NOMO-1 (cell line): ENCODE results near the gene ZSWIM4.
"Not testable (repeated sequence)": the region's sequence is repeated elsewhere in the genome, so short reads cannot be mapped to it uniquely, and the experiment has no call there.

ENCODE experiments used
- DNase-seq, 2 experiments: peaks; one replicate each; lab custom pipeline; 2025; ENCODE audit not compliant: unreplicated experiment in 2 of 2; lab: John Stamatoyannopoulos, UW

Gene ZSWIM4

DNA sequence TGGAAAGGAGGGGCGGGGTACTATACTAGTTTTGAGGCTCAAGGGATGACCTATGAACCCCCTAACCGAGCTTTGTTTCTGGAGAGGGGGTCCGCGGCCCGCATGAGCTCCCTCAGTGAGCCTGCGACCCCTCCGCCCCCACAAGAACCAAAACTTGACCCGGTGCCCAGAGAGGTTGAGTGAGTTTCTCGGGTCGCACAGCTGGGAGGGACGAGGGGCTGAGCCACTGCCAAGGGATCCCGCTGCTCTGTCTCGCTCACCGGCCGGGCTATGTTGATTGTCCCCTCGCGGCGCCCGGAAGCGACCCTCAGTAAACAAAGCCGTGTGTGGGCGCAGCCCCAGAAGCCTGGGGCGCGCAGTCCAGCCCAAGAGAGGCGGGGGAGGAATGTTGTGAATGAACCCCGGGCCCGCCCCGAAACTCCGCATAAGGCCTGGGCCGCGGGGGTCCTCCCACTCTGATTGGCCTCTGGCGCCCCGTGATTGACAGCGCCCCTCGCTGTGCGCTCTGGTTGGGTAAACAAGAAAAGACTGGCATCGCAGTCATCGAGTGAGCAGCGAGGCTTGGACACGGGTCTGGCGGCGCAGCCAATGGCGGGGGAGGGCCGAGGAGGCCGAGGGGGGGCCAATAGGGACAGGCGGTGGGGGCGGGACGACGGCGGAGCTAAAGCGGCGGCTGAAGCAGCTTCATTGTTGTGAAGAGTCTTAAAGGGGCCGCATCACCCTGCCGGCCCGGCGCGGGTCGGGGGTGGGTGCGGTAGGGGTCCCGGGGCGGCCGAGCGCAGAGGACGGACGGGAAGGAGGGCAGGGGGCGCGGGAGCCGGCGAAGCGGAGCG lies at the start of gene ZSWIM4:
TSS of gene ZSWIM4 (plus strand) at position 687 of the 833 bp plus-strand sequence. CDS start 206 bp downstream, outside the sequence.
- DNase-seq = peak; percentile 98 to 99

DNA sequence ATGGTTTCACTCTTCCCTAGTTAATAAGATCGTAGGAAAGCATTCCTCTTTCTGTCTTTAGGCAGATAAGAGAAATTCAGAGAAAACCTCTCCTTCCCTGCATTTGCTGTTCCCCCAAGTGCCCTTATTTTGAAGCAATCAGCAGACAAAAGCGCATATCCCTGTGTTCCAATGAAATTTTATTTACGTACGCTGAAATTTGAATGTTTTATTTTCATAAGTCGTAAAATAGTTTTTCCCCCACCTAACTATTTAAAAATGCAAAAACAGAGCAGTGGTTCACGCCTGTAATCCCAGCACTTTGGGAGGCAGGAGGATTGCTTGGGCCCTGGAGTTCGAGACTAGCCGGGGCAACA lies 48.2 kb upstream of the ZSWIM4 start:
- DNase-seq = no peak

DNA sequence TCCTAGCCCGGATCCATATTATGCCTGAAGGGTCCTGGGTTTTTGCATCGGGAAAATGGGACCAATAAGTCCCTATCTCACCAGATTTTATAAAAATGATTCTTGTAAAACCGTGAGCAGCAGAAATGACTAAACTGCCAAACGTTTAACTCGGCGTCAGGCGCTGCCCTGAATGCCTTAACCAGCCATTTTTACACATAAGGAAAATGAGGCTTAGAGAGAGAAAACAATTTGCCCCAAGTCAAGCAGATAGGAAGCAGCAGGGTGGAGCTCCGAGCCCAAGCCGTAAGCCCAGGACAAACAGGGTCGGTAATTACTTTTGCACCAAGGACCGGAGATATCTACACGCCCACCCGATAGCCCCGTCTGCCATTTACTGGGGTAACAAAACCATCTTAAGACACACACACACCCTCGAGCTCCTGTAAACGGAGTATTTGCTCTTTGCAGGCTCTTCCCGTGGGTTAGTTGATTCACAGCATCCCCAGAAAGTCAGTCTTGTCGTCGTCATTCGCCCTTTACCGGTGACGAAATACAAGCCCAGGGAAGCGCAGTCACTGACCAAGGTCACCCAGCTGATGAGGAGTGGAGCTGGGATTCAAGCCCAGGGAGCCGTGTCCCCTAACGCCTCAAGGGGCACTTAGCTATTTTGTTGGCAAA lies 46.9 kb upstream of the ZSWIM4 start:
- peak in 1 of 2 experiments; percentile 17 for DNase-seq

DNA sequence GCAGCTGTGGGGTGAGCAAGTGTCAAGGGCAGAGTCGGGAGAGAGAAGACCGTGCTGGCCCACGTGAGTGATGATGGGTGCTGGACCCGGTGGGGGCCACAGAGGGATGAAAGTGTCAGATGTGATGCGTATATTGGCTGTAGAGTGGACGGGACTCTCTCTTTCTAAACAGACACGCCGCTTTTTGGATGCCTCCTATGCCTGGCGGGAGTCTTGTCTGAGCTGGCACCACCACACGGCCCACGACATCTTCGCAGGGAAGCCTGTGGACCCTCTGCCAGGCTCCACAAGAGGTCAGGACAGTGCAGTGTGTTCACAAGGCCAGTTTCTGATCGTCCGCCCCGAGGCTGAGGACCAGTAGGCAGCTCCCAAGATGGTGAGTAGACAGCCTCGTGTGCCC lies 43.8 kb upstream of the ZSWIM4 start:
- DNase-seq = no peak

DNA sequence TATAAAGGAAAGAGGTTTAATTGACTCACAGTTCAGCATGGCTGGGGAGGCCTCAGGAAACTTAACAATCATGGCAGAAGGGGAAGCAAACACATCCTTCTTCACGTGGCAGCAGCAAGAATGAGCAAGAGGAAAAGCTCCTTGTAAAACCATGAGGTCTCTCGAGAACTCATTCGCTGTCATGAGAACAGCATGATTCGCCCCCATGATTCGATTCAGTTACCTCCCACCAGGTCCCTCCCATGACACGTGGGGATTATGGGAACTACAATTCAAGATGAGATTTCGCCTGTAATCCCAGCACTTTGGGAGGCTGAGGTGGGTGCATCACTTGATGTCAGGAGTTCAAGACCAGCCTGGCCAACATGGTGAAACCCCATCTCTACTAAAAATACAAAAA lies 41.6 kb upstream of the ZSWIM4 start:
- DNase-seq = not testable (repeated sequence)

DNA sequence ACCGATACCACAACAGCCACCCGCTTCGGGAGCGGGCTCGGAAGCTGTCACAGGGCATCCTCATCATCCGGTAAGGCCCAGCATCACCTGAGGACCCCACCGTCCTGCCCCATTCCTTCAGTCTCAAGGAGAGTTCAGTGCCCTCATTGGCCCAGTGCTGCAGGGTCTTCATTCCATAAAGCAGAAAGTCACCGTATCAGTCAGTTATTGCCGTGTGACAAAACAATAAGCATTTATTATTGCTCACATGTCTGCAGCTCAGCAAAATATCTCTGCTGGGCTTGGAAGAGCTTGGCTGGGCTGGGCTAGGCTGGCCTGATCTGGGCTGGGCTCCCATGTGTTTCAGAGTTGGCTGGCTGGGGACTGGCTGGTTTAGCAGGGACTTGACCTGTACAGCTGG lies 39.0 kb upstream of the ZSWIM4 start:
- DNase-seq = no peak

DNA sequence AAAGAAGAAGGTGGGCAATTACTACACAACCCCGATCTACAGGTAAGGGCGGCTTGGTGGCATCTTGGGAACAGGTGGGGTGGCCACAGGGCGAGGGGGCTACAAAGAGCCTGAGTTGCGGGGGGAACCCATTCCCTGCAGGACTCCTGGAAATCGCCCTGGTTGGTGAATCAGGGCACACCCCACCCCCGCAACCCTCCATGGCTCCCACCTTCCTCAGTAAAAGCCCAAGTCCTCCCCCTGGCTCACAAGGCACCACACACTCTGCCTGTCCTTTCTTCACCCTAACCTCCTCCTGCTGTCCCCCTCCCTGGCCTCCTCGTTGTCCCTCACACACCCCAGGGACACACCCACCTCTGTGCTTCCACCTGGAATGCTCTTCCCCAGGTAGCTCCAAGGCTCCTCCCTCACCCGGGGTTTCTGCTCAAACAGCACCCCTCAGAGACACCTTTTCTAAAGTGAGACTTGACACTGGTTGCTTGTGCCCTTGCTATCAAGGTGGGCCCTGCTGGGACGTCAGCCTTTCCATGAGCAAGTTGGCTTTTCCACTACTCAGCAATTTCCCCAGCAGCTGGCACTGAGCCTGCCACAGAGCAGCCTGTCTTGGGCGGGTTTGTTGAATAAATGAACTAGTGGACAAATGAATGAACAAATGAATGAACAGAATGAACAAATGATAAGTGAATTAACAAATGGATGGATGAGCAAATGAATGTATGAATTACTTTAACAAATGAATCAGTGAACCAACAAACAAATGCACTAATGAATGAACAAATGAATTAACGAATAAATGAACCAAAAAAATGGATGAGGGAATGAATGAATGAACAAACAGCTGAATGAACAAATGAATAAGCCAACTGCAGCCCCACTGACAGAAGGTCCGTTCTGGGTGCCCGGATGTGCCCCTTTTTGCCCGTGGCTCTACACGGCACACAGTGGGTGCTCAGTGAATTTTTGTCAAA lies 37.2 kb upstream of the ZSWIM4 start:
- DNase-seq = no peak

DNA sequence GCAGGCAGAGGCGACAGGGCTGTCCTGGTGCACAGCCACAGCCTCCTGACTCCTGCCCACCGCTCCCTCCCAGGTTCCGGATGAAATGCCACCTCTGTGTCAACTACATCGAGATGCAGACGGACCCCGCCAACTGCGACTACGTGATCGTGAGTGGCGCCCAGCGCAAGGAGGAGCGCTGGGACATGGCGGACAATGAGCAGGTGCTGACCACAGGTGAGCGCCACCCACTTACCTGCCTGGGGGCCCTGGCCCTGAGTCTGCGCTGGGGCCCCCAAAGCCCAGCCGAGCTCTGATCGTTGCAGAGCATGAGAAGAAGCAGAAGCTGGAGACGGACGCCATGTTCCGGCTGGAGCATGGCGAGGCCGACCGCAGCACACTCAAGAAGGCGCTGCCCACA lies 36.4 kb upstream of the ZSWIM4 start:
- no peak for DNase-seq

DNA sequence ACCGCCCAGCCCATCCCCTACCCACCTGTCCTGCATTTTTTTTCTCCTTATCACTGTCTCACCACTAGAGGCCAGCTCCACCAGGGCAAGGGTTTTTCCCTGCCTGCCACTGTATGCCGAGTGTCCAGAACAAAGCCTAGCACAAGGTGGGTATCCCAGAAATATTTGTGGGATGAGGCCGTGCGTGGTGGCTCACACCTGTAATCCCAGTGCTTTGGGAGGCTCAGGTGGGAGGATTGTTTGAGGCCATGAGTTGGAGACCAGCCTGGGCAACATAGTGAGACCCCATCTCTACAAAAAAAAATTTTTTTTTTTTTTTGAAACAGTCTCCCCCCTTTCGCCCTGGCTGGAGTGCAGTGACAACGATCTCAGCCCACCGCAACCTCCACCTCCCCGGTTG lies 33.8 kb upstream of the ZSWIM4 start:
- no peak for DNase-seq

DNA sequence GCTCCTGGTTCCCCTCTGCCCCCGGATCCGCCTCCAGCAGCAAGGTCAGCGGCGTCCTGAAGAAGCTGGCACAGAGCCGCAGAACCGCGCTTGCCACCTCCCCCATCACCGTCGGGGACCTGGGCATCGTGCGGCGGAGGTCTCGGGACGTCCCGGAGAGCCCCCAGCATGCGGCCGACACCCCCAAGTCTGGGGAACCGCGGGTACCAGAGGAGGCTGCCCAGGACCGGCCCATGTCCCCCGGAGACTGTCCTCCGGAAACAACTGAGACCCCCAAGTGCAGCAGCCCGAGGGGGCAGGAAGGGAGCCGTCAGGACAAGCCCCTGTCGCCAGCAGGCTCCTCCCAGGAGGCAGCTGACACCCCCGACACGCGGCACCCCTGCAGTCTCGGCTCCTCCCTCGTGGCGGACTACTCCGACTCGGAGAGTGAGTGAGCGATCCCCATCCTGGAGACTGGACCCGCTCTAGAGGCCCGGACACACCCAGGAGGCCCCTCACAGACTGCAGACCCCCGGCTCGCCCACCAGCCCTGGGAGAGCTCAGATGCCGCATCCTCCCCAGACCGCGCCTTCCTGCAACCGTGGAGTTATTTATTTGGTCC lies 32.5 kb upstream of the ZSWIM4 start:
- no peak for DNase-seq

DNA sequence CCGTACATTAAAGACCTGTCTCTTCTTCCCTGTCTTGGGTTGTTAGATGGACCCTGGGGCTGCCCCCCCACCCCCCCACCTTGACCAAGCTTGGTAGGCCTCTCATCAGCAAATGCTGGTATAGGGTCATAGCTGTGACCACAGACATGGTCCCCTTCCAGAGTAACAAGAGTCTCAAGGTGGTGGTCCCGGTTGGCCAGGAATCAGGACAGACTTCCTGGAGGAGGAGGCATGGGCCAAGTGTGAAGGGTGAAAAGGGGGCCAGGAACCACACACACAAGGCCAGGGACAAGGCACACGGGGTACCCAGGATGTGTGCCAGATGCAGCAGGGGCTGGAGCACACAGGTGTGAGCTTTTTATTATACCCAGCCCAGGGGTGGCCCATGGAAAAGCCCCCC lies 32.0 kb upstream of the ZSWIM4 start:
- DNase-seq = no peak

DNA sequence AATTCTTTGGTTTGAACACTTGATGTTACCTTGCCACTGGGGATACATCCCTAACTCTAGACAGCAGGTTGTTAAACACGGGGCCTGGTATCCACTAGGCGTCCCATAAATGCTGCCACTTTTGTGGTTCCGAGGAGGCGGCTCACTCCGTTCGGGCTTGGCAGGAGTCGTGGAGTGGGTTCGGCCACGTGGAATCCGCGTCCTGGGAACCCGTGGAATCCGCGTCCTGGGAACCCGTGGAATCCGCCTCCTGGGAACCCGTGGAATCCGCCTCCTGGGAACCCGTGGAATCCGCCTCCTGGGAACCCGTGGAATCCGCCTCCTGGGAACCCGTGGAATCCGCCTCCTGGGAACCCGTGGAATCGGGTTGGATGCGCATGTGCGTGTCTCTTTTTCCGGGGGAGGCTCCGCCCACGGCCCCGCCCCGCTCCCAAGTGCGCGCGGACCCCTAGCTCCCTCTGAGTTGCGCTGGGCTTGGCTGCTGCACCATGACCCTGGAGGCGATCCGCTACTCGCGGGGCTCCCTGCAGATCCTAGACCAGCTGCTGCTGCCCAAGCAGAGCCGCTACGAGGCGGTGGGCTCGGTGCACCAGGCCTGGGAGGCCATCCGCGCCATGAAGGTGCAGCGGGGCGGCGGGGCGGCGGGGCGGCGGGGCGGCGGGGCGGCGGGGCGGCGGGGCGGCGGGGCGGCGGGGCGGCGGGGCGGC lies 31.0 kb upstream of the ZSWIM4 start, which contains the start of gene MRI1:
TSS of gene MRI1 (plus strand) at position 422 of the 707 bp plus-strand sequence. CDS start at position 489, 67 bp downstream.
- DNase-seq = peak; percentile 18 to 67

DNA sequence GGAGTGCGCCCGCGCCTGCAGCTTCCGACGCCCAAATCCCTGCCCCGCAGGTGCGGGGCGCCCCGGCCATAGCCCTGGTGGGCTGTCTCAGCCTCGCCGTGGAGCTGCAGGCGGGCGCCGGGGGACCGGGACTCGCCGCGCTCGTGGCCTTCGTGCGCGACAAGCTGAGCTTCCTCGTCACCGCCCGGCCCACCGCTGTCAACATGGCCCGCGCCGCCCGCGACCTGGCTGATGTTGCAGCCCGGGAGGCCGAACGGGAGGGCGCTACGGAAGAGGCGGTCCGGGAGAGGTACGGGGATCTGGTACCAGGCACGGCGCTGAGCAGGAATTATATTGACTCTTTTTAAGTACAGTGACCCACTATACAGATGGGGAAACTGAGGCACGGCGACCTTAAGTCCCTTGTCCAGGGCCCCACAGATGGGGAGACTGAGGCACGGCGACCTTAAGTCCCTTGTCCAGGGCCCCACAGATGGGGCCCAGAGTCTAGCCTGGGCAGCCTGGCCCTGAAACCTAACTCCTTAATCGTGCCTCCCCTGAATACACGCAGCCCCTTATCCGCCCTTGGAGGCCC lies 30.3 kb upstream of the ZSWIM4 start:
- peak in 1 of 2 experiments; percentile 18 for DNase-seq

DNA sequence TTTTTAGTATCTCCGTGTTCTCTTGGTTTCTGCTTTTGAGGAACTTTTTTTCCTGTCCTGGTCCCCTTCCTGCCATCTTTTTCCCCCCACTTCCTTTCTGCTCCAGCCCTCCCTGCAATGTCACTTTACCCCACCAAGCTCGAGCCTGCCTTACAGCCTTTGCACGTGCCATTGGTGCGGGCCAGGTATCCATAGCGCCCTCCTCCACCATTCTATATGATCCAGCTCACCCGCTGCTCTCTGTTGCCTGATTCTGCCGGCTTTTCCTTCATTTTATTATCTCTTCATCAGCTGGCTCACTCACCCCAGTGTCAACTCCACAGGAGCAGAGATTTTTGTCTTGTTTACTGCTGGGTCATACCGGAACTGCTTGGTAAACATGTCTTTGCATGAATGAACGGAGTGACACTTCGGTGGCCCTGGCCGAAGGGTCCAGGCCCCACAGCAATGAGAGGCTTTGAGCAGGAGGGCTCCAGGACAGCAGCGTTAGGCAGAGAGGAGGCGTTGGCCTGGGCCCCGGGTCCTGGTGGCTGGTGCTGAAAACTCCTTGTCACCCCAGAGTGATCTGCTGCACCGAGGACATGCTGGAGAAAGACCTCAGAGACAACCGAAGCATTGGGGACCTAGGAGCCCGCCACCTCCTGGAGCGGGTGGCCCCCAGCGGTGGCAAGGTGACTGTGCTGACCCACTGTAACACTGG lies 29.7 kb upstream of the ZSWIM4 start:
- no peak for DNase-seq

DNA sequence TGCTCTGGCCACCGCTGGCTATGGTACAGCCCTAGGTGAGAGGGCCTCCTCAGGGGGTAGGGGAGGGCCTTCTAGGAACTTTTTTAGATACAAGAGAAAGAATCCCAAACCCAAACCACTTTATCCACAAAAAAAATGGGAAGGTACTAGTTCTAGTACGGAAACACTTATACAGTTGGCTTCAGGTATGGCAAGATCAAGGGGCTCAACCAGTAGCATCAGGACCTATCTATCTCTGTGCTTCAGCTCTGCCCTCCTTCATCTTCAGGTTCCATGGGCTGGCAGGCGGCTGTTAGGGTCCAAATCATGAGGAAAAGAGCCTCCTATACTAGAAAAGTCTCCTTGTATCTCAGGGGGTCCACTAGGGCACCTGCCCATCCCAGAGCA lies 29.2 kb upstream of the ZSWIM4 start:
- DNase-seq = no peak

DNA sequence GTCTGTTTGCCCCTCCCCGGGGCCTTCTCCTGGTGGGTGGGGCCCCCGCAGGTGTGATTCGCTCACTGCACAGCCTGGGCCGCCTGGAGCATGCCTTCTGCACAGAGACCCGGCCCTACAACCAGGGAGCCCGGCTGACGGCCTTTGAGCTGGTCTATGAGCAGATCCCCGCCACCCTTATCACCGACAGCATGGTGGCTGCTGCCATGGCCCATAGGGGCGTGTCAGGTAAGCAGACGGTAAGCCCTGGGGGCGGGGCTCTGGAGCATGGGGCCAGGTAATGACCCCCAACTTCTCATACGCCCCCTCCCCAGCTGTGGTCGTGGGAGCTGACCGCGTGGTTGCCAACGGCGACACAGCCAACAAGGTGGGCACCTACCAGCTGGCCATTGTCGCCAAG lies 26.7 kb upstream of the ZSWIM4 start:
- no peak for DNase-seq

DNA sequence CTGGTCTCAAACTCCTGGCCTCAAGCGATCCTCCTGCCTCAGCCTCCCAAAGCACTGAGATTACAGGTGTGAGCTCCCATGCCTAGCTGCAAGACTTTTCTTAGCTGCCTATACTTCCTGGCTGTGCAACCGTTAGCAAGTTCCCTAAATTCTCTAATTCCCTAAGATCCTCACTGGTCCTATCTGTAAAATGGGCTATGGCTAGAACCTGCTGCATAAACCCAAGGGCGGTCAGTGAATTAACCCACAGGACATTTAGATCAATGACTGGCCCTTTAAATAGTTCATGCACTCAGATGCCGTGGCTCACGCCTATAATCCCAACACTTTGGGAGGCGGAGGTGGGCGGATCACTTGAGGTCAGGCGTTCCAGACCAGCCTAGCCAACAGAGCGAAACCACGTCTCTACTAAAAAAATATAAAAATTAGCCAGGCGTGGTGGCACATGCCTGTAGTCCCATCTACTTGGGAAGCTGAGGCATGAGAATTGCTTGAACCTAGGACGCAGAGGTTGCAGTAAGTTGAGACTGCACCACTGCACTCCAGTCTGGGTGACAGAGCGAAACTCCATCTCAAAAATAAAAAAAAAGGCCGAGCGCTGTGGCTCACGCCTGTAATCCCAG lies 25.1 kb upstream of the ZSWIM4 start:
- DNase-seq = no peak
